SK-N-SH (cell line): Measurements from ENCODE around the gene TESK1. TPM values are rescaled to one million over a fixed set of nuclear protein-coding genes. Genes with fewer than 3 reads are reported as not detected.
A peak's percentile ranks its signal among the peaks of the same experiment; 100 is the strongest.

Experiments used
- CTCF ChIA-PET: fragments of 300-600, 350-600 bp; formaldehyde crosslinking; extraction: SDS; loops from one replicate; lab custom pipeline; 2021; lab: Yijun Ruan, JAX
- POLR2A ChIA-PET: fragments of 350-600 bp; sonication (Branson Sonifier 250); formaldehyde crosslinking; extraction: SDS; loops from one replicate; lab custom pipeline; 2020; ENCODE audit warnings: antibody characterized with exemption, inconsistent platforms; lab: Yijun Ruan, JAX
- DNase-seq: peaks from one replicate; pipeline ENCODE4 v3.0.0; 2012
- H2AFZ ChIP-seq: fragments of 200-600 bp; sonication (generic); 2 replicates; pipeline ENCODE4 v1.8.1; 2016; ENCODE audit warnings: antibody characterized with exemption, mild to moderate bottlenecking, low read depth
- H3F3A ChIP-seq: fragments of 200-600 bp; sonication (generic); replicated peaks from 2 replicates; pipeline ENCODE3; 2016; ENCODE audit warnings: antibody characterized with exemption, mild to moderate bottlenecking; ENCODE audit not compliant: insufficient read depth
- H3K27ac ChIP-seq, 2 experiments: fragments of 200-500 bp in 1 of 2; fragments of 200-600 bp in 1 of 2; sonication (Bioruptor generic) in 1 of 2; sonication (generic), shearing (Covaris generic) in 1 of 2; 2 replicates each; pipeline versions ENCODE4 v1.5.1 to v1.6.1; 2014 to 2016; ENCODE audit warnings: low read depth in 2 of 2, inconsistent platforms in 1 of 2, low read length in 1 of 2, mild to moderate bottlenecking in 1 of 2, mixed read lengths in 1 of 2
- H3K27me3 ChIP-seq: fragments of 200-600 bp; sonication (generic), shearing (Covaris generic); 2 replicates; pipeline ENCODE4 v1.6.1; 2016; ENCODE audit warnings: mixed run types; ENCODE audit not compliant: insufficient read depth
- H3K36me3 ChIP-seq, 2 experiments: fragments of 200-500 bp in 1 of 2; fragments of 200-600 bp in 1 of 2; sonication (Bioruptor generic) in 1 of 2; sonication (generic) in 1 of 2; replicated peaks in 1 of 2; 2 replicates each; pipeline versions ENCODE3 to v1.5.1; 2014 to 2016; ENCODE audit warnings: low read length in 1 of 2, mild to moderate bottlenecking in 1 of 2; ENCODE audit not compliant: insufficient read depth in 2 of 2, control insufficient read depth in 1 of 2
- H3K4me1 ChIP-seq, 2 experiments: fragments of 200-500 bp in 1 of 2; fragments of 200-600 bp in 1 of 2; sonication (Bioruptor generic) in 1 of 2; sonication (generic), shearing (Covaris generic) in 1 of 2; 2 replicates each; pipeline versions ENCODE4 v1.5.1 to v1.6.1; 2014 to 2016; ENCODE audit warnings: low read depth in 1 of 2, low read length in 1 of 2, mixed run types in 1 of 2; ENCODE audit not compliant: insufficient read depth in 2 of 2, control insufficient read depth in 1 of 2
- H3K4me2 ChIP-seq: fragments of 200-600 bp; sonication (generic), shearing (Covaris generic); 2 replicates; pipeline ENCODE4 v1.6.1; 2017; ENCODE audit warnings: mixed run types
- H3K4me3 ChIP-seq, 2 experiments: fragments of 200-500 bp in 1 of 2; fragments of 200-600 bp in 1 of 2; sonication (Bioruptor generic) in 1 of 2; sonication (generic), shearing (Covaris generic) in 1 of 2; 2 replicates each; pipeline versions ENCODE4 v1.5.1 to v1.8.1; 2014 to 2016; ENCODE audit warnings: low read depth in 2 of 2, inconsistent platforms in 1 of 2, low read length in 1 of 2, mild to moderate bottlenecking in 1 of 2, mixed read lengths in 1 of 2, moderate library complexity in 1 of 2
- H3K79me2 ChIP-seq: fragments of 200-600 bp; sonication (generic); 2 replicates; pipeline ENCODE4 v1.8.1; 2017; ENCODE audit warnings: mild to moderate bottlenecking; ENCODE audit not compliant: insufficient read depth
- H3K9ac ChIP-seq: fragments of 200-600 bp; sonication (generic); 2 replicates; pipeline ENCODE4 v1.6.1; 2017; ENCODE audit warnings: mixed run types
- H3K9me2 ChIP-seq: fragments of 200-600 bp; sonication (generic); 2 replicates; pipeline ENCODE4 v1.6.1; 2017; ENCODE audit warnings: mixed run types
- H3K9me3 ChIP-seq: fragments of 200-600 bp; sonication (generic); 2 replicates; pipeline ENCODE4 v1.6.1; 2017; ENCODE audit warnings: mixed run types, mild to moderate bottlenecking, moderate library complexity
- H4K20me1 ChIP-seq: fragments of 200-600 bp; sonication (generic); 2 replicates; pipeline ENCODE4 v1.6.1; 2017; ENCODE audit warnings: mild to moderate bottlenecking, mixed run types; ENCODE audit not compliant: insufficient read depth
- CHD2 ChIP-seq: fragments of 150-350 bp; IDR thresholded peaks from 2 replicates; pipeline ENCODE4 v1.6.1; 2018; ENCODE audit warnings: low read length; ENCODE audit not compliant: partially characterized antibody
- CTCF ChIP-seq: fragments of 200-600 bp; sonication (generic); IDR thresholded peaks from 2 replicates; pipeline ENCODE4 v1.6.1; 2017; ENCODE audit warnings: antibody characterized with exemption, mild to moderate bottlenecking, moderate library complexity
- FOXM1 ChIP-seq: IDR thresholded peaks from 2 replicates; pipeline ENCODE4 v1.4.0; 2012; ENCODE audit warnings: low read depth, mild to moderate bottlenecking
- MAX ChIP-seq: IDR thresholded peaks from 2 replicates; pipeline ENCODE4 v1.4.0; 2012; ENCODE audit warnings: low read depth
- MEF2A ChIP-seq: IDR thresholded peaks from 2 replicates; pipeline ENCODE4 v1.4.0; 2012; ENCODE audit warnings: low read depth, borderline replicate concordance
- NRF1 ChIP-seq: IDR thresholded peaks from 2 replicates; pipeline ENCODE4 v1.6.1; 2012; ENCODE audit warnings: low read depth, mild to moderate bottlenecking, low read length
- RAD21 ChIP-seq: IDR thresholded peaks from 2 replicates; pipeline ENCODE4 v1.6.1; 2012; ENCODE audit warnings: mild to moderate bottlenecking, low read length
- RCOR1 ChIP-seq: fragments of 150-350 bp; IDR thresholded peaks from 2 replicates; pipeline ENCODE4 v1.6.1; 2017; ENCODE audit warnings: antibody characterized with exemption, low read length
- RFX5 ChIP-seq: IDR thresholded peaks from 2 replicates; pipeline ENCODE4 v1.6.1; 2012; ENCODE audit warnings: mild to moderate bottlenecking, improper control_type of control experiment, low read length
- SIN3A ChIP-seq: IDR thresholded peaks from 2 replicates; pipeline ENCODE4 v1.6.1; 2012; ENCODE audit warnings: low read depth, mild to moderate bottlenecking, low read length, moderate library complexity, borderline replicate concordance
- WGBS: methylation state at CpG from one replicate; pipeline ENCODE4 v1.1.6; 2017; ENCODE audit warnings: low lambda C conversion rate; 5-methylcytosine and 5-hydroxymethylcytosine counted together
- polyA plus RNA-seq, 3 experiments: library from polyadenylated mRNA; depleted of rRNA; stranded (reverse); fragments of >200 nt; gene quantifications; 2 replicates each; pipeline ENCODE4 v1.2.3, GENCODE V29; 2012

TESK1 gene
- polyA plus RNA-seq (2012; rRNA removed): 26.0 TPM in 2 replicates
- 8.6 and 13.0 TPM in 2 replicates for polyA plus RNA-seq (2012; cell fraction: cytosol; rRNA removed)
- polyA plus RNA-seq (2012; cell fraction: nucleus; rRNA removed): 154 and 162 TPM in 2 replicates

GRCh38 chr9:35604578-35605350 is at the start of gene TESK1:
TSS of gene TESK1 (plus strand) at chr9:35605262. CDS start at chr9:35605620, 358 bp downstream.
- peak within 1 kb of the TSS; percentile 96 for H3K4me2 ChIP-seq
- H3K36me3 ChIP-seq: peaks cover 7 to 21% of the 10 kb centered on the region in 2 experiments
- POLR2A ChIA-PET: no interaction called here
- no peaks in the 10 kb centered on the region for H3K9me3 ChIP-seq
- TF ChIP-seq CTCF (no peak), NRF1 (0 out of 2 replicates have a peak, but pooled peaks have one; percentile 21), MAX (no peak), CHD2 (no peak), RFX5 (no peak)
- H3K4me1 ChIP-seq: peaks cover 14 to 21% of the 10 kb centered on the region in 2 experiments; a peak in 1 of 4 replicates
- WGBS: 0% methylated on average over 14 of the region's 55 CpGs
- H3K9me2 ChIP-seq: no peaks in the 10 kb centered on the region
- peak within 1 kb of the TSS; percentile 71 to 79 for H3K4me3 ChIP-seq
- CTCF ChIA-PET: interaction anchor here (0.6 to 2.0 kb wide), 9 partner anchors 9 to 127 kb away, joined by 3 to 6 read pairs (median 4); partner anchors contain the start of genes CREB3 and TLN1
- peaks cover 22% of the 10 kb centered on the region for H3K79me2 ChIP-seq
- H3K9ac ChIP-seq: peak within 1 kb of the TSS; percentile 75
- peak; percentile 90 for DNase-seq
- H4K20me1 ChIP-seq: peaks cover 11% of the 10 kb centered on the region
- H3K27me3 ChIP-seq: no peaks in the 10 kb centered on the region
- H2AFZ ChIP-seq: peak within 1 kb of the TSS; percentile 99
- H3F3A ChIP-seq: peaks cover 20% of the 10 kb centered on the region
- peak within 1 kb of the TSS; percentile 77 to 83 for H3K27ac ChIP-seq

GRCh38 chr9:35555881-35556280 is 49.2 kb upstream of the TESK1 start:
- peaks cover 26 to 38% of the 10 kb centered on the region in 2 experiments for H3K36me3 ChIP-seq

More at GRCh38 chr9:35555881-35556280, 49.2 kb upstream of the TESK1 start:
- H3F3A ChIP-seq: peaks cover 8% of the 10 kb centered on the region
- peaks cover 39% of the 10 kb centered on the region for H3K79me2 ChIP-seq
- H3K4me3 ChIP-seq: no peak overlapping the region
- H3K9ac ChIP-seq: no peak overlapping the region
- H3K4me1 ChIP-seq: peaks cover 0 to 5% of the 10 kb centered on the region in 2 experiments; a peak in 2 of 4 replicates
- H3K9me2 ChIP-seq: no peaks in the 10 kb centered on the region
- no peak for TF ChIP-seq SIN3A
- TF ChIP-seq MEF2A: no peak
- no peak for TF ChIP-seq RAD21
- no peak for TF ChIP-seq FOXM1
- TF ChIP-seq RCOR1: no peak
- H4K20me1 ChIP-seq: peaks cover 31% of the 10 kb centered on the region
- no peak overlapping the region for H3K4me2 ChIP-seq
- CTCF ChIA-PET: interaction anchor here (0.9 to 7.2 kb wide), 6 partner anchors 66 to 439 kb away, joined by 3 to 45 read pairs (median 12); partner anchors contain the start of genes ATOSB and RUSC2
- no peaks in the 10 kb centered on the region for H3K27me3 ChIP-seq
- no peak overlapping the region for H2AFZ ChIP-seq
- H3K9me3 ChIP-seq: no peaks in the 10 kb centered on the region
- H3K27ac ChIP-seq: no peak overlapping the region
- 93% methylated on average over 10 of the region's 10 CpGs for WGBS
- POLR2A ChIA-PET: interaction anchor here (0.6 kb wide), 1 partner anchor 294 kb away, joined by 3 read pairs; no protein-coding TSS in a partner anchor
- no peak for DNase-seq
